IMR-90 (cell line): ENCODE results near the gene SNRPD2. TPM values are rescaled to one million over a fixed set of nuclear protein-coding genes. Genes with fewer than 3 reads are reported as not detected.

Experiments
- ATAC-seq: fragments of 200-7000 bp; cut with Tn5 transposase; 2 replicates; pipeline ENCODE4 v1.9.1; 2020; ENCODE audit warnings: low read depth, mild to moderate bottlenecking, moderate library complexity
- BruUV-seq: library from RNA; stranded (reverse); fragments of 400-500 nt; replicated peaks from 2 replicates; lab custom pipeline; 2021; lab: Mats Ljungman, UMichigan
- CTCF ChIA-PET: fragments of 300-600 bp; formaldehyde crosslinking; extraction: SDS; loops from one replicate; lab custom pipeline; 2021; ENCODE audit warnings: antibody characterized with exemption; lab: Yijun Ruan, JAX
- POLR2A ChIA-PET: fragments of 300-600 bp; sonication (Branson Sonifier 250); formaldehyde crosslinking; loops from one replicate; lab custom pipeline; 2022; ENCODE audit warnings: antibody characterized with exemption; ENCODE audit not compliant: unreplicated experiment; lab: Charles Lee
- DNase-seq: peaks from one replicate; pipeline ENCODE4 v3.0.0; 2013
- H2AFZ ChIP-seq: replicated peaks from 2 replicates; pipeline ENCODE3; 2013; ENCODE audit warnings: low read length, mild to moderate bottlenecking; ENCODE audit not compliant: poor library complexity
- H2AK5ac ChIP-seq: 2 replicates; pipeline ENCODE4 v1.6.1; 2013; ENCODE audit warnings: low read depth, low read length, inconsistent platforms
- H2AK9ac ChIP-seq: replicated peaks from 2 replicates; pipeline ENCODE3; 2013; ENCODE audit warnings: mild to moderate bottlenecking, low read depth, low read length, moderate library complexity; ENCODE audit not compliant: poor library complexity
- H2BK120ac ChIP-seq: 2 replicates; pipeline ENCODE4 v1.6.1; 2013; ENCODE audit warnings: low read depth, low read length, inconsistent platforms
- H2BK15ac ChIP-seq: 3 replicates; pipeline ENCODE4 v1.6.1; 2013; ENCODE audit warnings: low read depth, low read length, inconsistent platforms
- H2BK20ac ChIP-seq: 2 replicates; pipeline ENCODE4 v1.6.1; 2013; ENCODE audit warnings: low read depth, mild to moderate bottlenecking, inconsistent platforms, low read length, moderate library complexity
- H2BK5ac ChIP-seq: 2 replicates; pipeline ENCODE4 v1.6.1; 2013; ENCODE audit warnings: mild to moderate bottlenecking, low read depth, low read length, inconsistent platforms; ENCODE audit not compliant: poor library complexity, severe bottlenecking
- H3K14ac ChIP-seq: replicated peaks from 2 replicates; pipeline ENCODE4 v1.6.1; 2013; ENCODE audit warnings: low read depth, low read length, inconsistent platforms
- H3K18ac ChIP-seq: 2 replicates; pipeline ENCODE4 v1.6.1; 2013; ENCODE audit warnings: low read depth, low read length, control low read depth
- H3K23ac ChIP-seq: 2 replicates; pipeline ENCODE4 v1.6.1; 2013; ENCODE audit warnings: low read depth, low read length, inconsistent platforms
- H3K27ac ChIP-seq: 2 replicates; pipeline ENCODE4 v1.5.1; 2013; ENCODE audit warnings: mild to moderate bottlenecking, control low read depth, low read length; ENCODE audit not compliant: insufficient read depth
- H3K27me3 ChIP-seq: 2 replicates; pipeline ENCODE4 v1.6.1; 2013; ENCODE audit warnings: low read length; ENCODE audit not compliant: control insufficient read depth, insufficient read depth
- H3K36me3 ChIP-seq: 2 replicates; pipeline ENCODE4 v1.6.1; 2013; ENCODE audit warnings: low read length, mixed read lengths; ENCODE audit not compliant: control insufficient read depth, insufficient read depth
- H3K4ac ChIP-seq: 2 replicates; pipeline ENCODE4 v1.6.1; 2013; ENCODE audit warnings: low read depth, low read length, inconsistent platforms
- H3K4me1 ChIP-seq: 2 replicates; pipeline ENCODE4 v1.6.1; 2013; ENCODE audit warnings: low read length, mixed read lengths; ENCODE audit not compliant: control insufficient read depth, insufficient read depth
- H3K4me2 ChIP-seq: 2 replicates; pipeline ENCODE4 v1.6.1; 2013; ENCODE audit warnings: low read depth, mild to moderate bottlenecking, control low read depth, low read length, moderate library complexity
- H3K4me3 ChIP-seq: 2 replicates; pipeline ENCODE4 v1.5.1; 2013; ENCODE audit warnings: low read depth, mild to moderate bottlenecking, control low read depth, low read length, moderate library complexity; ENCODE audit not compliant: insufficient read depth
- H3K56ac ChIP-seq: 2 replicates; pipeline ENCODE4 v1.6.1; 2013; ENCODE audit warnings: low read length, inconsistent platforms; ENCODE audit not compliant: insufficient read depth; ENCODE audit errors: extremely low read depth
- H3K79me1 ChIP-seq, 2 experiments: 2 replicates each; pipeline ENCODE4 v1.6.1; 2013; ENCODE audit warnings: low read length in 2 of 2, inconsistent platforms in 1 of 2, low read depth in 1 of 2
- H3K9ac ChIP-seq: 2 replicates; pipeline ENCODE4 v1.6.1; 2013; ENCODE audit warnings: low read depth, low read length, control low read depth
- H3K9me1 ChIP-seq: 2 replicates; pipeline ENCODE4 v1.6.1; 2013; ENCODE audit warnings: low read length, inconsistent platforms; ENCODE audit not compliant: insufficient read depth
- H3K9me3 ChIP-seq: 2 replicates; pipeline ENCODE4 v1.6.1; 2013; ENCODE audit warnings: low read length; ENCODE audit not compliant: control insufficient read depth, insufficient read depth
- H4K20me1 ChIP-seq: 2 replicates; pipeline ENCODE4 v1.6.1; 2013; ENCODE audit warnings: low read length, inconsistent platforms; ENCODE audit not compliant: insufficient read depth
- H4K5ac ChIP-seq: 2 replicates; pipeline ENCODE4 v1.6.1; 2013; ENCODE audit warnings: mild to moderate bottlenecking, low read depth, low read length, control low read depth
- H4K8ac ChIP-seq, 2 experiments: 2 replicates each; pipeline ENCODE4 v1.6.1; 2013; ENCODE audit warnings: low read depth in 2 of 2, low read length in 2 of 2, control low read depth in 1 of 2, inconsistent platforms in 1 of 2
- H4K91ac ChIP-seq: 2 replicates; pipeline ENCODE4 v1.6.1; 2013; ENCODE audit warnings: low read depth, low read length, inconsistent platforms; ENCODE audit not compliant: insufficient read depth
- BHLHE40 ChIP-seq: fragments of 150-350 bp; IDR thresholded peaks from 2 replicates; pipeline ENCODE4 v1.6.1; 2016; ENCODE audit warnings: mild to moderate bottlenecking, low read depth, low read length
- CTCF ChIP-seq: conservative IDR thresholded peaks from 2 replicates; pipeline ENCODE4 v1.5.1; 2012; ENCODE audit warnings: mild to moderate bottlenecking, low read depth, low read length, improper control_type of control experiment
- ELK1 ChIP-seq: fragments of 150-350 bp; IDR thresholded peaks from 2 replicates; pipeline ENCODE4 v1.6.1; 2016; ENCODE audit warnings: low read depth, mild to moderate bottlenecking, low read length, moderate library complexity, borderline replicate concordance
- MAZ ChIP-seq: IDR thresholded peaks from 2 replicates; pipeline ENCODE4 v1.6.1; 2012; ENCODE audit warnings: low read depth, mild to moderate bottlenecking, low read length, improper control_type of control experiment, moderate library complexity, borderline replicate concordance
- MXI1 ChIP-seq: IDR thresholded peaks from 2 replicates; pipeline ENCODE4 v1.6.1; 2012; ENCODE audit warnings: low read depth, mild to moderate bottlenecking, low read length, moderate library complexity, borderline replicate concordance
- NFE2L2 ChIP-seq: fragments of 150-350 bp; IDR thresholded peaks from 2 replicates; pipeline ENCODE4 v1.6.1; 2016; ENCODE audit warnings: low read depth, mild to moderate bottlenecking, low read length
- RAD21 ChIP-seq: IDR thresholded peaks from 2 replicates; pipeline ENCODE4 v1.6.1; 2012; ENCODE audit warnings: low read length, improper control_type of control experiment
- SMC3 ChIP-seq: fragments of 150-350 bp; IDR thresholded peaks from 2 replicates; pipeline ENCODE4 v1.6.1; 2016; ENCODE audit warnings: low read depth, mild to moderate bottlenecking, antibody characterized with exemption, low read length, moderate library complexity
- USF2 ChIP-seq: fragments of 150-350 bp; IDR thresholded peaks from 2 replicates; pipeline ENCODE4 v1.6.1; 2017; ENCODE audit warnings: mild to moderate bottlenecking, antibody characterized with exemption, low read length, low read depth
- WGBS, 2 experiments: methylation state at CpG; one replicate each; pipeline versions ENCODE4 v1.1.5 to v1.1.7; 2013; ENCODE audit warnings: missing lambda C conversion rate in 2 of 2; ENCODE audit not compliant: insufficient read length in 1 of 2; ENCODE audit errors: extremely low coverage in 2 of 2; 5-methylcytosine and 5-hydroxymethylcytosine counted together
- dilution Hi-C: fragments of 300-500 bp; cut with HindIII; formaldehyde crosslinking; loops from one replicate; pipeline ENCODE4 v1.14.3; 2018; ENCODE audit warnings: low sequenced_read_pairs; ENCODE audit not compliant: unreplicated experiment
- in situ Hi-C: fragments of 300-500 bp; cut with MboI; formaldehyde crosslinking; loops from 3 replicates; pipeline ENCODE4 v1.14.3; 2019; ENCODE audit warnings: low sequenced_read_pairs, inconsistent platforms, mixed read lengths
- intact Hi-C: fragments of 100-400 bp; cut with micrococcal nuclease; formaldehyde crosslinking; loops from 2 replicates; pipeline ENCODE4 v1.10.0; 2022
- polyA plus RNA-seq, 3 experiments: library from polyadenylated mRNA; depleted of rRNA; stranded (reverse); fragments of >200 nt; gene quantifications; 2 replicates each; pipeline ENCODE4 v1.2.3, GENCODE V29; 2012; ENCODE audit warnings: low replicate concordance in 1 of 3
- total RNA-seq: library from RNA; depleted of rRNA; stranded (reverse); fragments of >200 nt; gene quantifications from 2 replicates; pipeline ENCODE4 v1.2.3, GENCODE V29; 2012

Gene SNRPD2
- total and polyA plus RNA-seq, 2 of the 4 experiments (the other 2 are of a cell fraction): 587 to 877 TPM

GRCh38 chr19:45693106-45693788 lies 1.5 kb upstream of the SNRPD2 start:
- H3K18ac ChIP-seq: no peak overlapping the region
- ATAC-seq (peak; percentile 8; the same call in 1 of the 2 replicates), DNase-seq (peak; percentile 57)
- no peak overlapping the region for H2BK20ac ChIP-seq
- peak overlapping the region; percentile 54 for H3K27ac ChIP-seq
- no peaks in the 10 kb centered on the region for H3K9me3 ChIP-seq
- peaks cover 4% of the 10 kb centered on the region for H3K4me1 ChIP-seq
- peak overlapping the region; percentile 89 for H3K4me3 ChIP-seq
- H3K27me3 ChIP-seq: no peaks in the 10 kb centered on the region
- dilution Hi-C loops (no loop called here), intact Hi-C loops (loop anchor here (2.0 to 5.0 kb wide), 2 partner anchors 76 to 186 kb away; partner anchors contain the start of genes SIX5 and VASP), in situ Hi-C loops (no loop called here)
- peak overlapping the region; percentile 52; the same call in 1 of the 2 replicates for H3K4ac ChIP-seq
- H4K8ac ChIP-seq: peak overlapping the region in 1 of 2 experiments; percentile 39; a peak in 2 of 4 replicates
- peaks cover 7% of the 10 kb centered on the region for H3K36me3 ChIP-seq
- peaks cover 4% of the 10 kb centered on the region; the same call in 1 of the 2 replicates for H3K9me1 ChIP-seq
- H2AFZ ChIP-seq: peak overlapping the region; percentile 94
- TSS peak; percentile 73 for BruUV-seq
- peak overlapping the region; percentile 66 for H3K9ac ChIP-seq
- peaks cover 7% of the 10 kb centered on the region; the same call in 1 of the 2 replicates for H4K20me1 ChIP-seq
- no peak overlapping the region for H4K91ac ChIP-seq
- peak overlapping the region; percentile 94; the same call in 1 of the 2 replicates for H3K23ac ChIP-seq
- peak overlapping the region; percentile 12 for H2BK5ac ChIP-seq
- CTCF ChIA-PET: interaction anchor here (0.5 to 2.1 kb wide), 11 partner anchors 12 to 254 kb away, joined by 3 to 10 read pairs (median 4); no protein-coding TSS in a partner anchor
- no peak overlapping the region for H2BK120ac ChIP-seq
- no peak overlapping the region for H2BK15ac ChIP-seq
- WGBS, 2 experiments: no CpG with 5 or more reads among the region's 22 CpGs
- peaks cover 16 to 33% of the 10 kb centered on the region in 2 experiments for H3K79me1 ChIP-seq
- H3K4me2 ChIP-seq: peak overlapping the region; percentile 95
- peak overlapping the region; percentile 27; the same call in 1 of the 2 replicates for H3K56ac ChIP-seq
- H2AK5ac ChIP-seq: no peak overlapping the region
- TF ChIP-seq NFE2L2: no peak
- no peak for TF ChIP-seq MXI1
- no peak for TF ChIP-seq ELK1
- TF ChIP-seq USF2: no peak
- TF ChIP-seq MAZ: peak; percentile 40; the same call in 1 of the 2 replicates
- peak; percentile 84 for TF ChIP-seq CTCF
- peak; percentile 55 for TF ChIP-seq RAD21
- TF ChIP-seq SMC3: peak; percentile 59
- TF ChIP-seq BHLHE40: no peak
- H2AK9ac ChIP-seq: peak overlapping the region; percentile 83
- peak overlapping the region; percentile 4; the same call in 1 of the 2 replicates for H4K5ac ChIP-seq
- POLR2A ChIA-PET: interaction anchor here (0.5 to 1.4 kb wide), 3 partner anchors 17 to 157 kb away, joined by 3 to 6 read pairs (median 4); partner anchors contain the start of gene SIX5
- peak overlapping the region; percentile 80 for H3K14ac ChIP-seq
